PC-3 (cell line): ENCODE measurements around the gene EYS. TPM values are rescaled to one million over a fixed set of nuclear protein-coding genes. Genes with fewer than 3 reads are reported as not detected.

Experiments
- ATAC-seq: fragments of 200-7000 bp; cut with Tn5 transposase; 2 replicates; pipeline ENCODE4 v1.9.1; 2020; ENCODE audit warnings: mild to moderate bottlenecking, moderate library complexity
- BruUV-seq: library from RNA; stranded (reverse); fragments of 400-500 nt; replicated peaks from 2 replicates; lab custom pipeline; 2021; lab: Mats Ljungman, UMichigan
- CTCF ChIA-PET: fragments of 300-600 bp; sonication (Branson Sonifier 250); formaldehyde crosslinking; loops from one replicate; lab custom pipeline; 2022; ENCODE audit warnings: antibody characterized with exemption; lab: Charles Lee
- POLR2A ChIA-PET: fragments of 300-600 bp; sonication (Branson Sonifier 250); formaldehyde crosslinking; loops from one replicate; lab custom pipeline; 2022; ENCODE audit warnings: antibody characterized with exemption; ENCODE audit not compliant: unreplicated experiment; lab: Charles Lee
- DNase-seq: peaks from one replicate; pipeline ENCODE4 v3.0.0-alpha.2; 2015
- H2AFZ ChIP-seq: fragments of 300-600 bp; sonication (generic); 2 replicates; pipeline ENCODE4 v1.6.0; 2016; ENCODE audit warnings: antibody characterized with exemption, low read length
- H3F3A ChIP-seq: fragments of 300-600 bp; sonication (generic); one replicate; pipeline ENCODE4 v1.6.0; 2017; ENCODE audit warnings: antibody characterized with exemption, low read length, control low read depth, mild to moderate bottlenecking; ENCODE audit not compliant: unreplicated experiment
- H3K27ac ChIP-seq: fragments of 300-600 bp; sonication (generic); 2 replicates; pipeline ENCODE4 v1.5.1; 2016; ENCODE audit warnings: mild to moderate bottlenecking, low read length
- H3K27me3 ChIP-seq: fragments of 300-600 bp; sonication (generic); 2 replicates; pipeline ENCODE4 v1.6.1; 2016; ENCODE audit warnings: low read length, mixed read lengths
- H3K36me3 ChIP-seq: fragments of 300-600 bp; sonication (generic); 2 replicates; pipeline ENCODE4 v1.6.1; 2016; ENCODE audit warnings: low read depth, mixed run types, low read length, mixed read lengths
- H3K4me1 ChIP-seq: fragments of 300-600 bp; sonication (generic); 2 replicates; pipeline ENCODE4 v1.5.1; 2016; ENCODE audit warnings: low read length; ENCODE audit not compliant: insufficient read depth
- H3K4me2 ChIP-seq: fragments of 300-600 bp; sonication (generic); 2 replicates; pipeline ENCODE4 v1.6.0; 2016; ENCODE audit warnings: low read length
- H3K4me3 ChIP-seq: fragments of 300-600 bp; sonication (generic); 2 replicates; pipeline ENCODE4 v1.5.1; 2016; ENCODE audit warnings: mild to moderate bottlenecking, low read length, mixed read lengths
- H3K79me2 ChIP-seq: fragments of 300-600 bp; sonication (generic); 2 replicates; pipeline ENCODE4 v1.6.1; 2017; ENCODE audit warnings: low read length, mixed read lengths
- H3K9ac ChIP-seq: fragments of 300-600 bp; sonication (generic); 2 replicates; pipeline ENCODE4 v1.6.0; 2016; ENCODE audit warnings: mild to moderate bottlenecking, low read length
- H3K9me2 ChIP-seq: fragments of 300-600 bp; sonication (generic); replicated peaks from 2 replicates; pipeline ENCODE4 v1.6.1; 2016; ENCODE audit warnings: mixed run types, low read length, mixed read lengths
- H3K9me3 ChIP-seq: fragments of 300-600 bp; sonication (generic); 2 replicates; pipeline ENCODE4 v1.6.1; 2016; ENCODE audit warnings: low read length, mixed read lengths
- H4K20me1 ChIP-seq: fragments of 300-600 bp; sonication (generic); 2 replicates; pipeline ENCODE4 v1.6.1; 2016; ENCODE audit warnings: low read length, mixed read lengths
- CTCF ChIP-seq: fragments of 300-600 bp; sonication (generic); conservative IDR thresholded peaks from 2 replicates; pipeline ENCODE4 v1.5.1; 2017; ENCODE audit warnings: antibody characterized with exemption, low read depth, mild to moderate bottlenecking, low read length
- EZH2 ChIP-seq: fragments of 300-600 bp; sonication (generic); IDR thresholded peaks from one replicate; pipeline ENCODE4 v1.6.1; 2017; ENCODE audit warnings: antibody characterized with exemption, mild to moderate bottlenecking, low read length; ENCODE audit not compliant: unreplicated experiment
- EZH2phosphoT487 ChIP-seq: fragments of 300-600 bp; sonication (generic); IDR thresholded peaks from 2 replicates; pipeline ENCODE4 v1.6.1; 2018; ENCODE audit warnings: mild to moderate bottlenecking, antibody characterized with exemption, low read length, borderline replicate concordance
- intact Hi-C: fragments of 100-400 bp; cut with micrococcal nuclease; formaldehyde crosslinking; loops from 2 replicates; pipeline ENCODE4 v1.9.0; 2023
- total RNA-seq: library from RNA; depleted of rRNA; stranded (reverse); fragments of >200 nt; gene quantifications from 2 replicates; pipeline ENCODE4 v1.2.3, GENCODE V29; 2014

EYS gene
- total RNA-seq, 1 experiment from 2014 or later: 0.07 TPM

GRCh38 chr6:64301307-64302236, 1405.5 kb downstream of the EYS start:
- Histone ChIP-seq H3K36me3 (no peaks in the 10 kb centered on the region), H3K27me3 (no peaks in the 10 kb centered on the region), H3K4me1 (no peaks in the 10 kb centered on the region), H3F3A (no peaks in the 10 kb centered on the region), H3K9ac (no peak overlapping the region), H2AFZ (no peak overlapping the region), H3K9me3 (no peaks in the 10 kb centered on the region), H3K27ac (no peak overlapping the region), H3K4me2 (no peak overlapping the region), H4K20me1 (no peaks in the 10 kb centered on the region), H3K4me3 (no peak overlapping the region), H3K79me2 (no peaks in the 10 kb centered on the region), H3K9me2 (no peaks in the 10 kb centered on the region)
- no TSS peak for BruUV-seq
- CTCF ChIA-PET: no interaction called here
- TF ChIP-seq CTCF (no peak), EZH2 (no peak), EZH2phosphoT487 (no peak)
- POLR2A ChIA-PET: no interaction called here
- no peak for ATAC-seq
- no peak for DNase-seq
- intact Hi-C loops: no loop called here

DNA sequence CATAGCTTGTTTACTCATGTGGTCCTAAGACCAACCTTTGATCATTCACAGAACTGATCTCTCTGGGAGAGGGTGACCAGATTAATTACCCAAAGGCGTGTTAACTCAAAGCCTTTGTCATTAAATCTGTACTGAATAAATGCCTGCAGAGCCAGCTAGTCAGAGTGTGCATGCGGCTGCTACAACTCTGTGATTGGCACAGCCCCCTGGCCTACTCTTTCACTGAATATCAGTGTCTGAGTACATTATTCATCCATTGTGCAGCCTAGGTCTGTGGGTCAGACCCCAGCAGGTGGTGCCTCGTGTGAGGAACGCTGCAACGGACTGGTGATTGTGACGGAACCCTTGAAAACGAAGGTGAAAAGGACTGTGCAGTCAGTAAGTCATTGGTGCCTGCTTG, 1407.8 kb downstream of the EYS start:
- H3K36me3 ChIP-seq: no peaks in the 10 kb centered on the region
- H3K9me2 ChIP-seq: no peaks in the 10 kb centered on the region
- H3K4me1 ChIP-seq: peaks cover 9% of the 10 kb centered on the region
- H3K4me3 ChIP-seq: no peak overlapping the region
- no peak overlapping the region for H3K4me2 ChIP-seq
- peaks cover 7% of the 10 kb centered on the region for H3F3A ChIP-seq
- intact Hi-C loops: loop anchor here (10.0 kb wide), 2 partner anchors 214 to 596 kb away; no protein-coding TSS in a partner anchor
- no peak overlapping the region for H2AFZ ChIP-seq
- H3K9me3 ChIP-seq: no peaks in the 10 kb centered on the region
- POLR2A ChIA-PET: no interaction called here
- TF ChIP-seq EZH2: no peak
- TF ChIP-seq CTCF: no peak
- no peak for TF ChIP-seq EZH2phosphoT487
- no peak for DNase-seq
- no peak overlapping the region for H3K9ac ChIP-seq
- no TSS peak for BruUV-seq
- no peaks in the 10 kb centered on the region for H4K20me1 ChIP-seq
- no peaks in the 10 kb centered on the region for H3K27me3 ChIP-seq
- CTCF ChIA-PET: no interaction called here
- H3K79me2 ChIP-seq: no peaks in the 10 kb centered on the region
- ATAC-seq: no peak
- no peak overlapping the region for H3K27ac ChIP-seq

- peak; percentile 55 for ATAC-seq
Measured at GRCh38 chr6:64294034-64294433, 1413.0 kb downstream of the EYS start.

More at GRCh38 chr6:64294034-64294433, 1413.0 kb downstream of the EYS start:
- peak overlapping the region; percentile 87 for H3K27ac ChIP-seq
- peaks cover 52% of the 10 kb centered on the region for H3K4me1 ChIP-seq
- TF ChIP-seq EZH2phosphoT487 (no peak), CTCF (no peak), EZH2 (no peak)
- BruUV-seq: no TSS peak
- H3K27me3 ChIP-seq: no peaks in the 10 kb centered on the region
- peak overlapping the region; percentile 80 for H3K4me2 ChIP-seq
- H3F3A ChIP-seq: peaks cover 14% of the 10 kb centered on the region
- no peaks in the 10 kb centered on the region for H3K36me3 ChIP-seq
- H4K20me1 ChIP-seq: no peaks in the 10 kb centered on the region
- no peaks in the 10 kb centered on the region for H3K79me2 ChIP-seq
- peak overlapping the region; percentile 63 for H3K9ac ChIP-seq
- H3K4me3 ChIP-seq: peak overlapping the region; percentile 52
- DNase-seq: peak; percentile 87
- H3K9me3 ChIP-seq: no peaks in the 10 kb centered on the region
- intact Hi-C loops: loop anchor here (5.0 to 10.0 kb wide), 4 partner anchors 178 to 601 kb away; no protein-coding TSS in a partner anchor
- ChIA-PET POLR2A (interaction anchor here (0.7 kb wide), 2 partner anchors 15 to 264 kb away, joined by 3 read pairs; no protein-coding TSS in a partner anchor), CTCF (no interaction called here)
- no peak overlapping the region for H2AFZ ChIP-seq
- H3K9me2 ChIP-seq: no peaks in the 10 kb centered on the region
